ENCODE data around the gene TPPP.

The TPPP gene

GRCh38 chr5:654071-654778 lies 38.9 kb downstream of the TPPP start:
- TF ChIP-seq CTCF (IDR thresholded peaks at IDR 0.05; ENCODE audit: insufficient read depth, low read length, missing control alignments) = no peak
- CTCF ChIA-PET = interaction anchor here (1.5 to 2.4 kb wide), 3 partner anchors 11 to 17 kb away, joined by 4 to 9 read pairs (median 8); no protein-coding TSS in a partner anchor
- POLR2A ChIA-PET = no interaction called here
- DNase-seq (ENCODE audit: low read depth, low spot score) = no peak
- H3K4me3 ChIP-seq (ENCODE audit: low read depth, low read length) = no peak overlapping the region

DNA sequence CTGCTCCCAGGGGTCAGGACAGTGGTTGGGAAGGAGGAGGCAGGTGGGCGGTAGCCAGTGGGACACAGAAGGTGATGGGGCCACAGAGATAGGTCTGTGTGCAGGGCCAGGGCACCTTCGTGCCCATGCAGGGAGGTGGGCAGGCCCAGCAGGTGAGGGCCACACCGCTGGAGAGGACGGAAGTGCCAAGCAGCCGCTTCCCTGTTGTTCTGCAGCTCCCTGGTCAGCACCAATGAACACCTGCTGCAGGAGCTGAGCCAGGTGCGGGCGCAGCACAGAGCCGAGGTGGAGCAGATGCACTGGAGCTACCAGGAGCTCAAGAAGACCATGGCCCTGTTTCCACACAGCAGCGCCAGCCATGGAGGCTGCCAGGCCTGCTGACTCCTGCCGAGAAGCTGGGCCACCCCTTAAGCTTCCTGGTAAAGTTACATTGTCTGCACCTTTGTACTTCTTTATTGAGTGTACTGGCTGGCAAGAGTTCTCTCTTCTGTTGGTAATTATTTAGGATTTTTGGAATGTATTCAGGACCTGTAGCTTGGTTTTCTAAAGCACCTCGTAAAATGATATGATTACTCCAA lies 40.3 kb downstream of the TPPP start:
- ChIA-PET CTCF (interaction anchor here (1.0 to 2.4 kb wide), 4 partner anchors 10 to 252 kb away, joined by 3 to 9 read pairs (median 6); no protein-coding TSS in a partner anchor), POLR2A (no interaction called here)
- no peak overlapping the region for H3K4me3 ChIP-seq (ENCODE audit: low read depth, low read length)
- DNase-seq (ENCODE audit: low read depth, low spot score) = no peak
- TF ChIP-seq CTCF (IDR thresholded peaks at IDR 0.05; ENCODE audit: insufficient read depth, low read length, missing control alignments) = no peak

DNA sequence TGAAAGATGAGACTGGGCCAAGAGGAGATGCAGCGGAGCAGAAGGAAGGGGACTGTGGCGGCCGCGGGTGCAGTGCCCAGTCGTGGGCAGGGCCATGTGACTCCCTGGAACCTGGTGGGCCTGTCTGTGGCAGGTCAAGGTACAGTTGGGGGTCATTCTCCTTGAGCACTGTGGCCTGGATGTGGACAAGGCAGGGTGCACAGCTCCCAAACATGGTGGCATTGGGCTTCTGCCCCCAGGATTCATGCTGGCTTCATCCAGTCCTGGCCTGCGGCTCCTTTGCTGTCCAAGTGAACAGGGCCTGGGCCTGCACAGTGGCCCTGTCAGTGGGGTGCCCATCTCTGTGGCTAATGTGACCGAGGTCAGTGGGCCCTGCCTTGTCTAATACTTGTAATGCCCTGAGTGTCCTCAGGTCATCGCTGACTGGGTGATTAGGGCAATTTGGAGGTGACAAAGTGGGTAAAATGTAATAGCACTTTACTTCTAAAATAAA lies 41.1 kb downstream of the TPPP start:
- DNase-seq (ENCODE audit: low read depth, low spot score) = no peak
- H3K4me3 ChIP-seq (ENCODE audit: low read depth, low read length) = no peak overlapping the region
- TF ChIP-seq CTCF (IDR thresholded peaks at IDR 0.05; ENCODE audit: insufficient read depth, low read length, missing control alignments) = no peak
- ChIA-PET POLR2A (no interaction called here), CTCF (interaction anchor here (1.0 kb wide), 1 partner anchor 253 kb away, joined by 3 read pairs; no protein-coding TSS in a partner anchor)

GRCh38 chr5:651296-652022 lies 41.7 kb downstream of the TPPP start:
- TF ChIP-seq CTCF (IDR thresholded peaks at IDR 0.05; ENCODE audit: insufficient read depth, low read length, missing control alignments) = no peak
- no peak for DNase-seq (ENCODE audit: low read depth, low spot score)
- no peak overlapping the region for H3K4me3 ChIP-seq (ENCODE audit: low read depth, low read length)
- ChIA-PET CTCF (no interaction called here), POLR2A (no interaction called here)

DNA sequence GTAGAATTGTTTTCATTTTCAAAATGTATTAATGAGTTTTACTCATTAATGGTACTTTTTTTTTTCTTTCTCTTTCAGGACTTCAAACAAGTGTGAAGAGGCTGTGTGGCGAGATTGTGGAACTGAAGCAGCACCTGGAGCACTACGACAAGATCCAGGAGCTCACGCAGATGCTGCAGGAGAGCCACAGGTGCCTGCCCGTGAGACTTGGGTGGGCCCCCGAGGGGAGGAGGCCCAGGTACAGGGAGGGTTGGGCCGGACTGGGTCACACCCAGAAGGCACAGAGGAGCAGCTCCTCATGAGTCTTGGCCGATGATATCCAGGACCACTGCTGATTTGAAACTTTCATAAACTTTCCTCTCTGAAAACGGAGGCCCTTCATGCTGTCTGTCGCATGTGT lies 45.4 kb downstream of the TPPP start:
- DNase-seq (ENCODE audit: low read depth, low spot score) = no peak
- H3K4me3 ChIP-seq (ENCODE audit: low read depth, low read length) = no peak overlapping the region
- POLR2A ChIA-PET = no interaction called here
- CTCF ChIA-PET = interaction anchor here (0.6 to 1.6 kb wide), 2 partner anchors 24 to 266 kb away, joined by 3 to 4 read pairs; no protein-coding TSS in a partner anchor
- no peak for TF ChIP-seq CTCF (IDR thresholded peaks at IDR 0.05; ENCODE audit: insufficient read depth, low read length, missing control alignments)

DNA sequence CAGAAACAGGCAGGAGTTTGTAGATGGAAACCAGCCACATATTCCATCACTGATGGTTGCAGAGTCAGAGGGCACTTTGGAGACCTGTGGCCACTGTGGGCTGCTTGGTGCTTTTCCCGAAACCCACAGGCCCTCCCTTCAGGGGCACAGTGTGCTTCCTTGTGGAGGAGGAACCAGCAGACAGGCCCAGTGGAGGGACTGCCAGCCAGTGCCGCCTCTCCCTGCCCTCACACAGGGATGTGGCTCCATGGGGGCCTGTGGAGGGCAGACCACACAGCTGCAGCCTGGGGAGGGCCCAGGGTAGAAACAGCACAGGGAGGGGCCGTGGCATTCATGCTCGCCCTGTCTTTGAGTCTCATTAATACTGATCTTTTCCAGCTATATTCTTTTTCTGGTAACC lies 45.8 kb downstream of the TPPP start:
- TF ChIP-seq CTCF (IDR thresholded peaks at IDR 0.05; ENCODE audit: insufficient read depth, low read length, missing control alignments) = no peak
- ChIA-PET CTCF (interaction anchor here (0.6 to 1.6 kb wide), 2 partner anchors 25 to 267 kb away, joined by 3 to 4 read pairs; no protein-coding TSS in a partner anchor), POLR2A (no interaction called here)
- H3K4me3 ChIP-seq (ENCODE audit: low read depth, low read length) = no peak overlapping the region
- DNase-seq (ENCODE audit: low read depth, low spot score) = no peak
